ENCODE results near the gene SEC14L3. TPM values are rescaled to one million over a fixed set of nuclear protein-coding genes. Genes with fewer than 3 reads are reported as not detected.

The SEC14L3 gene
- total and polyA plus RNA-seq, 10 of the 15 experiments (the other 5 are each of a cell fraction or from before 2014, with no cell fraction given) = 0.03 TPM; not detected in 9

DNA sequence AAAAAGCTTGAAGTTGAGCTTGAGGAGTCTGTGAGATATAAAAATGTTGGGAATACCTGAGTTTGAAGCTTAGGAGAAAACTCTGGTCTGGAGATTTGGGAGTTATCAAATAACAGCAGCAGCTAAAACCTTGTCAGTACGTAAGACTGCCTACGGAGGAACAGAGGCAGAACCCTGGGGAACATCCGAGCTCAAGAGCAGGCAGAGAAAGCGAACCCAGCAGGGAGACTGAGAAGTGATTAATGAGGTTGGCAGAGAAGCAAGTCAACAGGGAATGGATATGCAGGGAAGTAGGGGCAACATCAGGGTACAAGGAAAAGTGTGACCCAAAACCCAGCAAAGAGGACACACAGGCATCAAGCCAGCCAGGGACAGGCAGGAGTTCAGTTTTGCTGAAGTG lies 58.8 kb downstream of the SEC14L3 start:
- H3K9ac ChIP-seq (ENCODE audit: control insufficient read depth, insufficient read depth, low read length) = no peak overlapping the region
- no peaks in the 10 kb centered on the region for H4K20me1 ChIP-seq (ENCODE audit: control insufficient read depth, insufficient read depth)
- no peak for ATAC-seq
- POLR2A ChIA-PET = interaction anchor here (2.9 kb wide), 1 partner anchor 16 kb away, joined by 11 read pairs; the partner anchor contains the start of gene SEC14L2
- H2AFZ ChIP-seq (ENCODE audit: control insufficient read depth, low read depth, low read length) = no peak overlapping the region
- H3K4me3 ChIP-seq = no peak overlapping the region
- no peaks in the 10 kb centered on the region for H3K27me3 ChIP-seq (replicated peaks in 1 of 2; ENCODE audit: control insufficient read depth in 2 of 2, insufficient read depth in 2 of 2, low read length in 1 of 2)
- H3K36me3 ChIP-seq (ENCODE audit: control insufficient read depth in 2 of 2, insufficient read depth in 2 of 2, low read length in 1 of 2) = no peaks in the 10 kb centered on the region; a peak in 2 of 4 replicates
- SMC1A ChIA-PET (ENCODE audit: uncharacterized antibody, unreplicated experiment) = interaction anchor here (0.7 to 2.3 kb wide), 4 partner anchors 10 to 400 kb away, joined by 3 to 13 read pairs (median 4); no protein-coding TSS in a partner anchor
- no peak for FAIRE-seq
- no peak for DNase-seq (ENCODE audit: low read depth, low spot score)
- H3K27ac ChIP-seq (ENCODE audit: control insufficient read depth, insufficient read depth) = no peak overlapping the region
- CTCF ChIA-PET = interaction anchor here (0.6 to 2.8 kb wide), 5 partner anchors 9 to 125 kb away, joined by 3 to 11 read pairs (median 3); partner anchors contain the start of genes CASTOR1 and MTFP1
- intact Hi-C loops (cut with micrococcal nuclease; ENCODE audit: unreplicated experiment) (no loop called here), in situ Hi-C loops (cut with MboI) (no loop called here)
- TF ChIP-seq RUNX3 (IDR thresholded peaks at IDR 0.05; ENCODE audit: low read length) (no peak), KAT2A (conservative IDR thresholded peaks at IDR 0.05; ENCODE audit: control insufficient read depth, low read depth, low read length) (no peak), STAT3 (IDR thresholded peaks at IDR 0.05; ENCODE audit: low read depth, low read length) (no peak), ZNF622 (IDR thresholded peaks at IDR 0.05) (no peak), FOXK2 (IDR thresholded peaks at IDR 0.05) (no peak), NFXL1 (IDR thresholded peaks at IDR 0.05; ENCODE audit: borderline replicate concordance) (no peak), SMC3 (IDR thresholded peaks at IDR 0.05; ENCODE audit: borderline replicate concordance, low read length) (no peak), PAX8 (IDR thresholded peaks at IDR 0.05) (no peak), SP1 (IDR thresholded peaks at IDR 0.05; ENCODE audit: low read depth, low read length) (no peak)
- TF ChIP-seq, protein P1, sequence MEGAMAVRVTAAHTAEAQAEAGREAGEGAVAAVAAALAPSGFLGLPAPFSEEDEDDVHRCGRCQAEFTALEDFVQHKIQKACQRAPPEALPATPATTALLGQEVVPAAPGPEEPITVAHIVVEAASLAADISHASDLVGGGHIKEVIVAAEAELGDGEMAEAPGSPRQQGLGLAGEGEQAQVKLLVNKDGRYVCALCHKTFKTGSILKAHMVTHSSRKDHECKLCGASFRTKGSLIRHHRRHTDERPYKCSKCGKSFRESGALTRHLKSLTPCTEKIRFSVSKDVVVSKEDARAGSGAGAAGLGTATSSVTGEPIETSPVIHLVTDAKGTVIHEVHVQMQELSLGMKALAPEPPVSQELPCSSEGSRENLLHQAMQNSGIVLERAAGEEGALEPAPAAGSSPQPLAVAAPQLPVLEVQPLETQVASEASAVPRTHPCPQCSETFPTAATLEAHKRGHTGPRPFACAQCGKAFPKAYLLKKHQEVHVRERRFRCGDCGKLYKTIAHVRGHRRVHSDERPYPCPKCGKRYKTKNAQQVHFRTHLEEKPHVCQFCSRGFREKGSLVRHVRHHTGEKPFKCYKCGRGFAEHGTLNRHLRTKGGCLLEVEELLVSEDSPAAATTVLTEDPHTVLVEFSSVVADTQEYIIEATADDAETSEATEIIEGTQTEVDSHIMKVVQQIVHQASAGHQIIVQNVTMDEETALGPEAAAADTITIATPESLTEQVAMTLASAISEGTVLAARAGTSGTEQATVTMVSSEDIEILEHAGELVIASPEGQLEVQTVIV (IDR thresholded peaks at IDR 0.05; ENCODE audit: borderline replicate concordance, partially characterized antibody) = no peak
- TF ChIP-seq, protein P2, sequence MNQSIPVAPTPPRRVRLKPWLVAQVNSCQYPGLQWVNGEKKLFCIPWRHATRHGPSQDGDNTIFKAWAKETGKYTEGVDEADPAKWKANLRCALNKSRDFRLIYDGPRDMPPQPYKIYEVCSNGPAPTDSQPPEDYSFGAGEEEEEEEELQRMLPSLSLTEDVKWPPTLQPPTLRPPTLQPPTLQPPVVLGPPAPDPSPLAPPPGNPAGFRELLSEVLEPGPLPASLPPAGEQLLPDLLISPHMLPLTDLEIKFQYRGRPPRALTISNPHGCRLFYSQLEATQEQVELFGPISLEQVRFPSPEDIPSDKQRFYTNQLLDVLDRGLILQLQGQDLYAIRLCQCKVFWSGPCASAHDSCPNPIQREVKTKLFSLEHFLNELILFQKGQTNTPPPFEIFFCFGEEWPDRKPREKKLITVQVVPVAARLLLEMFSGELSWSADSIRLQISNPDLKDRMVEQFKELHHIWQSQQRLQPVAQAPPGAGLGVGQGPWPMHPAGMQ (IDR thresholded peaks at IDR 0.05; ENCODE audit: borderline replicate concordance) = no peak
- TF ChIP-seq, protein P3, sequence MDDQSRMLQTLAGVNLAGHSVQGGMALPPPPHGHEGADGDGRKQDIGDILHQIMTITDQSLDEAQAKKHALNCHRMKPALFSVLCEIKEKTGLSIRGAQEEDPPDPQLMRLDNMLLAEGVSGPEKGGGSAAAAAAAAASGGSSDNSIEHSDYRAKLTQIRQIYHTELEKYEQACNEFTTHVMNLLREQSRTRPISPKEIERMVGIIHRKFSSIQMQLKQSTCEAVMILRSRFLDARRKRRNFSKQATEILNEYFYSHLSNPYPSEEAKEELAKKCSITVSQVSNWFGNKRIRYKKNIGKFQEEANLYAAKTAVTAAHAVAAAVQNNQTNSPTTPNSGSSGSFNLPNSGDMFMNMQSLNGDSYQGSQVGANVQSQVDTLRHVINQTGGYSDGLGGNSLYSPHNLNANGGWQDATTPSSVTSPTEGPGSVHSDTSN (IDR thresholded peaks at IDR 0.05; ENCODE audit: insufficient replicate concordance, low read depth, low read length) = no peak
- no peaks in the 10 kb centered on the region for H3K4me1 ChIP-seq (ENCODE audit: control insufficient read depth, insufficient read depth, low read length)
- RAD21 ChIA-PET (ENCODE audit: unreplicated experiment) = interaction anchor here (1.0 to 1.8 kb wide), 2 partner anchors 18 to 21 kb away, joined by 4 to 5 read pairs; no protein-coding TSS in a partner anchor
- no peak overlapping the region for H3K4me2 ChIP-seq (ENCODE audit: control insufficient read depth, insufficient read depth)
- no peaks in the 10 kb centered on the region for H3K79me2 ChIP-seq (ENCODE audit: control insufficient read depth, insufficient read depth, low read length)
- WGBS (ENCODE audit: insufficient coverage, insufficient replicate concordance, low lambda C conversion rate, missing lambda C conversion rate) = 94% methylated on average over 4 of the region's 4 CpGs
- no TSS peak for BruUV-seq (replicated peaks)
- no peaks in the 10 kb centered on the region for H3K9me3 ChIP-seq (replicated peaks; ENCODE audit: control insufficient read depth, insufficient read depth, low read length)

All from GM12878 (cell line).